Prostate gland (tissue), 2 donors: ENCODE data around the gene IDS. TPM values are rescaled to one million over a fixed set of nuclear protein-coding genes. Genes with fewer than 3 reads are reported as not detected.
"Not testable (repeated sequence)": the region's sequence is repeated elsewhere in the genome, so short reads cannot be mapped to it uniquely, and the experiment has no call there.

ENCODE experiments used
- DNase-seq: peaks from one replicate; pipeline ENCODE4 v3.0.0-alpha.2; 2019; ENCODE audit warnings: low spot score
- H3K27ac ChIP-seq, 2 donors: fragments of 200-600 bp; sonication (generic); 2 replicates each; pipeline ENCODE4 v1.5.1; 2017 to 2019
- H3K27me3 ChIP-seq: fragments of 200-600 bp; sonication (generic); replicated peaks from 2 replicates; pipeline ENCODE4 v1.5.1; 2019; ENCODE audit not compliant: insufficient read depth
- H3K36me3 ChIP-seq, 2 donors: fragments of 200-600 bp; sonication (generic); 1 replicate in 1 of 2; 2 replicates in 1 of 2; pipeline versions ENCODE4 v1.5.1 to v1.8.1; 2017 to 2019
- H3K4me1 ChIP-seq: fragments of 200-600 bp; sonication (generic); replicated peaks from 2 replicates; pipeline ENCODE4 v1.5.1; 2019
- H3K4me3 ChIP-seq, 2 donors: fragments of 200-600 bp; sonication (generic); 2 replicates each; pipeline ENCODE4 v1.5.1; 2017 to 2019
- H3K9me3 ChIP-seq: fragments of 200-600 bp; sonication (generic); 2 replicates; pipeline ENCODE4 v1.5.1; 2017
- CTCF ChIP-seq, 4 experiments: fragments of 200-600 bp in 2 of 4; fragments of 450-650 bp in 2 of 4; sonication (generic) in 2 of 4; IDR thresholded peaks; 1 replicate in 3 of 4; 2 replicates in 1 of 4; pipeline ENCODE4 v1.5.1; 2016 to 2019; ENCODE audit warnings: antibody characterized with exemption in 4 of 4, mild to moderate bottlenecking in 2 of 4, moderate library complexity in 2 of 4
- POLR2A ChIP-seq: fragments of 450-650 bp; IDR thresholded peaks from one replicate; pipeline ENCODE4 v1.6.1; 2016; ENCODE audit warnings: antibody characterized with exemption, mild to moderate bottlenecking
- POLR2AphosphoS5 ChIP-seq: sonication (generic); formaldehyde crosslinking; IDR thresholded peaks from one replicate; pipeline ENCODE4 v1.6.1; 2017; ENCODE audit warnings: antibody characterized with exemption
- WGBS: methylation state at CpG from one replicate; pipeline ENCODE4 v1.1.5; 2018; 5-methylcytosine and 5-hydroxymethylcytosine counted together
- intact Hi-C: fragments of 100-400 bp; cut with DNase I; formaldehyde crosslinking; loops from one replicate; pipeline ENCODE4 v1.14.2; 2022
- total RNA-seq, 2 donors: library from RNA; depleted of rRNA; stranded (reverse); fragments of >200 nt; gene quantifications; one replicate each; pipeline ENCODE4 v1.1.0, GENCODE V29; 2016

Gene IDS
- total RNA-seq: 10 to 100 TPM; 47.4 to 82.9 TPM

- Histone ChIP-seq H3K4me1 (no peaks in the 10 kb centered on the region), H3K27ac (peak within 1 kb of the TSS; percentile 77 to 79), H3K27me3 (no peaks in the 10 kb centered on the region), H3K9me3 (no peaks in the 10 kb centered on the region), H3K36me3 (no peaks in the 10 kb centered on the region), H3K4me3 (peak within 1 kb of the TSS; percentile 51 to 54)
- peak; percentile 83 for DNase-seq
- intact Hi-C loops: no loop called here
- WGBS: 0% methylated on average over 22 of the region's 54 CpGs
- TF ChIP-seq POLR2AphosphoS5 (peak; percentile 71), CTCF (IDR thresholded peaks at IDR 0.05) (no peak), POLR2A (peak; percentile 89)
Measured at GRCh38 chrX:149504915-149505651, at the start of gene IDS. IDS (minus strand) TSS chrX:149505306; CDS start chrX:149505137, 169 bp downstream.

- H3K4me1 ChIP-seq, H3K9me3 ChIP-seq, H3K27me3 ChIP-seq, H3K4me3 ChIP-seq, H3K36me3 ChIP-seq, DNase-seq, intact Hi-C loops, H3K27ac ChIP-seq: not testable (repeated sequence)
- no CpG with 5 or more reads among the region's 6 CpGs for WGBS
Measured at GRCh38 chrX:149551939-149552248, 46.8 kb upstream of the IDS start.

- H3K27me3 ChIP-seq, H3K36me3 ChIP-seq, intact Hi-C loops, H3K4me3 ChIP-seq, H3K27ac ChIP-seq, H3K4me1 ChIP-seq, DNase-seq, H3K9me3 ChIP-seq: not testable (repeated sequence)
- no CpG with 5 or more reads among the region's 4 CpGs for WGBS
Measured at GRCh38 chrX:149551245-149551938, 46.3 kb upstream of the IDS start.

GRCh38 chrX:149550454-149550853 is 45.3 kb upstream of the IDS start:
- H3K27me3 ChIP-seq, H3K4me3 ChIP-seq, H3K4me1 ChIP-seq, H3K36me3 ChIP-seq, H3K27ac ChIP-seq, DNase-seq, intact Hi-C loops, H3K9me3 ChIP-seq: not testable (repeated sequence)
- WGBS: 100% methylated on average over 1 of the region's 1 CpG

GRCh38 chrX:149549701-149550100 is 44.6 kb upstream of the IDS start, which contains the start of gene HSFX3:
HSFX3 (minus strand) TSS chrX:149549924; CDS start chrX:149549852, 72 bp downstream.
- H3K36me3 ChIP-seq, H3K4me3 ChIP-seq, H3K9me3 ChIP-seq, H3K27me3 ChIP-seq, H3K27ac ChIP-seq, H3K4me1 ChIP-seq, intact Hi-C loops, DNase-seq: not testable (repeated sequence)
- WGBS: no CpG with 5 or more reads among the region's 6 CpGs

GRCh38 chrX:149547782-149548181 is 42.7 kb upstream of the IDS start:
- intact Hi-C loops, H3K27me3 ChIP-seq, H3K4me3 ChIP-seq, H3K36me3 ChIP-seq, H3K27ac ChIP-seq, DNase-seq, H3K9me3 ChIP-seq, H3K4me1 ChIP-seq: not testable (repeated sequence)
- no CpG with 5 or more reads among the region's 3 CpGs for WGBS

- H3K27me3 ChIP-seq, intact Hi-C loops, H3K36me3 ChIP-seq, H3K4me1 ChIP-seq, H3K27ac ChIP-seq, H3K9me3 ChIP-seq, H3K4me3 ChIP-seq, DNase-seq: not testable (repeated sequence)
- WGBS: no CpG with 5 or more reads among the region's 1 CpG
Measured at GRCh38 chrX:149546962-149547361, 41.9 kb upstream of the IDS start.

- H3K27me3 ChIP-seq, H3K36me3 ChIP-seq, H3K4me1 ChIP-seq, DNase-seq, H3K4me3 ChIP-seq, H3K9me3 ChIP-seq, H3K27ac ChIP-seq, intact Hi-C loops: not testable (repeated sequence)
- WGBS: 74% methylated on average over 17 of the region's 29 CpGs
Measured at GRCh38 chrX:149545545-149546543, 40.7 kb upstream of the IDS start.
